NCI-H128 (cell line): ENCODE results near the gene NRROS.

ENCODE experiments used
- DNase-seq: peaks from one replicate; lab custom pipeline; 2025; ENCODE audit not compliant: unreplicated experiment; lab: John Stamatoyannopoulos, UW

NRROS gene

GRCh38 chr3:196677353-196677752 lies 37.9 kb downstream of the NRROS start:
- no peak for DNase-seq

- DNase-seq = no peak
Measured at GRCh38 chr3:196677931-196678330, 38.4 kb downstream of the NRROS start.

GRCh38 chr3:196684548-196685407 lies 45.3 kb downstream of the NRROS start:
- peak; percentile 76 for DNase-seq

- DNase-seq = no peak
Measured at GRCh38 chr3:196686436-196686835, 46.9 kb downstream of the NRROS start.

- no peak for DNase-seq
Measured at GRCh38 chr3:196688349-196688748, 48.9 kb downstream of the NRROS start.

- DNase-seq = no peak
Measured at GRCh38 chr3:196689941-196690660, 50.6 kb downstream of the NRROS start.

- no peak for DNase-seq
Measured at GRCh38 chr3:196691386-196691785, 51.9 kb downstream of the NRROS start.

GRCh38 chr3:196694202-196694638 lies 54.7 kb downstream of the NRROS start:
- DNase-seq = no peak

- no peak for DNase-seq
Measured at GRCh38 chr3:196694941-196695848, 55.7 kb downstream of the NRROS start.

- DNase-seq = no peak
Measured at GRCh38 chr3:196695849-196696226, 56.3 kb downstream of the NRROS start.

- DNase-seq = no peak
Measured at GRCh38 chr3:196697270-196697669, 57.8 kb downstream of the NRROS start.

- DNase-seq = no peak
Measured at GRCh38 chr3:196699749-196700148, 60.3 kb downstream of the NRROS start.

GRCh38 chr3:196700801-196701200 lies 61.3 kb downstream of the NRROS start:
- DNase-seq = no peak

GRCh38 chr3:196706327-196706726 lies 66.8 kb downstream of the NRROS start:
- DNase-seq = no peak

GRCh38 chr3:196706731-196707130 lies 67.2 kb downstream of the NRROS start:
- DNase-seq = no peak

- DNase-seq = no peak
Measured at GRCh38 chr3:196707566-196707965, 68.1 kb downstream of the NRROS start.

GRCh38 chr3:196708467-196708866 lies 69.0 kb downstream of the NRROS start:
- DNase-seq = no peak
